Measurements from ENCODE around the gene CCNG2. TPM values are rescaled to one million over a fixed set of nuclear protein-coding genes. Genes with fewer than 3 reads are reported as not detected.

The CCNG2 gene
- total RNA-seq, 1 experiment from 2014 or later: 10.6 TPM

- no peak overlapping the region for H2AK5ac ChIP-seq (ENCODE audit: insufficient read length, low read length)
- Mint-ChIP-seq H3K4me1 (peaks cover 4 to 8% of the 10 kb centered on the region in 2 experiments), H3K27me3 (ENCODE audit: low read depth) (peaks cover 2% of the 10 kb centered on the region), H3K36me3 (ENCODE audit: insufficient read depth in 1 of 3, low read depth in 3 of 3) (no peaks in the 10 kb centered on the region), H3K9me3 (peaks cover 3 to 7% of the 10 kb centered on the region in 2 experiments; a peak in 2 of 5 replicates), H3K27ac (no peak overlapping the region), H3K4me3 (no peak overlapping the region)
- H2AFZ ChIP-seq (ENCODE audit: low read length): no peak overlapping the region
- H3K27me3 ChIP-seq (ENCODE audit: insufficient read depth, low read length): no peaks in the 10 kb centered on the region
- H3K79me1 ChIP-seq (ENCODE audit: insufficient read depth, low read depth, low read length, poor library complexity, severe bottlenecking): no peaks in the 10 kb centered on the region
- no peak overlapping the region for H2BK20ac ChIP-seq (ENCODE audit: low read depth, low read length, poor library complexity, severe bottlenecking)
- no peaks in the 10 kb centered on the region for H3K79me2 ChIP-seq (ENCODE audit: insufficient read depth, low read length)
- H3K9me3 ChIP-seq (ENCODE audit: control insufficient read depth, low read depth, low read length): no peaks in the 10 kb centered on the region
- no peaks in the 10 kb centered on the region for H3K4me1 ChIP-seq (ENCODE audit: insufficient read depth, low read length)
- no peak overlapping the region for H2BK12ac ChIP-seq (ENCODE audit: insufficient read length, low read depth, low read length)
- H3K27ac ChIP-seq (ENCODE audit: insufficient read length, low read depth, low read length): no peak overlapping the region
- H3K56ac ChIP-seq (ENCODE audit: insufficient read length, low read depth, low read length): no peak overlapping the region
- H3K4ac ChIP-seq (ENCODE audit: low read depth, low read length): no peak overlapping the region
- H3K14ac ChIP-seq (ENCODE audit: insufficient read depth, low read length): no peak overlapping the region
- H3T11ph ChIP-seq (ENCODE audit: low read length): no peak overlapping the region
- no peak overlapping the region for H2BK120ac ChIP-seq (ENCODE audit: low read depth, low read length, poor library complexity, severe bottlenecking)
- no peak for TF ChIP-seq CTCF (conservative IDR thresholded peaks at IDR 0.05)
- no peaks in the 10 kb centered on the region for H3K23me2 ChIP-seq (ENCODE audit: insufficient read length, low read depth, low read length, poor library complexity, severe bottlenecking)
- H2BK15ac ChIP-seq (ENCODE audit: low read depth, low read length): no peak overlapping the region
- H2BK5ac ChIP-seq (ENCODE audit: insufficient read length, low read length): no peak overlapping the region
- no peak overlapping the region for H3K9ac ChIP-seq (ENCODE audit: extremely low read depth, insufficient read length, low read length)
- no peak overlapping the region for H4K8ac ChIP-seq (replicated peaks; ENCODE audit: insufficient read length, low read depth, low read length)
- H4K5ac ChIP-seq (ENCODE audit: insufficient read length, low read depth, low read length): no peak overlapping the region
- H4K91ac ChIP-seq (ENCODE audit: insufficient read length, low read depth, low read length): no peak overlapping the region
- H3K23ac ChIP-seq (ENCODE audit: insufficient read length, low read depth, low read length): no peak overlapping the region
- H3K4me2 ChIP-seq (ENCODE audit: insufficient read depth, insufficient read length, low read length): no peak overlapping the region
- H4K20me1 ChIP-seq (ENCODE audit: control insufficient read depth, insufficient read depth, insufficient read length): no peaks in the 10 kb centered on the region
- H3K18ac ChIP-seq (ENCODE audit: insufficient read length, low read depth, low read length): no peak overlapping the region
- no peak for DNase-seq
Measured at GRCh38 chr4:77117721-77118120, 39.3 kb upstream of the CCNG2 start.

Data from H9 (cell line).